B cell (primary cell): ENCODE measurements around the gene INSC.

Experiments used
- CTCF ChIP-seq: fragments of 200-600 bp; IDR thresholded peaks from one replicate; pipeline ENCODE4 v1.8.0; 2022; ENCODE audit warnings: antibody characterized with exemption, mild to moderate bottlenecking
- EZH2 ChIP-seq: IDR thresholded peaks from 2 replicates; pipeline ENCODE4 v1.6.1; 2012; ENCODE audit warnings: borderline replicate concordance, low read depth, mild to moderate bottlenecking, moderate library complexity, low read length; ENCODE audit not compliant: insufficient read depth, poor library complexity, severe bottlenecking

GRCh38 chr11:15222777-15223176 is 108.1 kb downstream of the INSC start:
- no peak for TF ChIP-seq EZH2
- TF ChIP-seq CTCF = no peak
